ENCODE results near the gene MAP3K12. TPM values are rescaled to one million over a fixed set of nuclear protein-coding genes. Genes with fewer than 3 reads are reported as not detected.
A peak's percentile ranks its signal among the peaks of the same experiment; 100 is the strongest.

The MAP3K12 gene
- total and polyA plus RNA-seq, 2 donors (not counting 1 experiment from before 2014, with no cell fraction given), result 31.6 to 40.8 TPM

DNA sequence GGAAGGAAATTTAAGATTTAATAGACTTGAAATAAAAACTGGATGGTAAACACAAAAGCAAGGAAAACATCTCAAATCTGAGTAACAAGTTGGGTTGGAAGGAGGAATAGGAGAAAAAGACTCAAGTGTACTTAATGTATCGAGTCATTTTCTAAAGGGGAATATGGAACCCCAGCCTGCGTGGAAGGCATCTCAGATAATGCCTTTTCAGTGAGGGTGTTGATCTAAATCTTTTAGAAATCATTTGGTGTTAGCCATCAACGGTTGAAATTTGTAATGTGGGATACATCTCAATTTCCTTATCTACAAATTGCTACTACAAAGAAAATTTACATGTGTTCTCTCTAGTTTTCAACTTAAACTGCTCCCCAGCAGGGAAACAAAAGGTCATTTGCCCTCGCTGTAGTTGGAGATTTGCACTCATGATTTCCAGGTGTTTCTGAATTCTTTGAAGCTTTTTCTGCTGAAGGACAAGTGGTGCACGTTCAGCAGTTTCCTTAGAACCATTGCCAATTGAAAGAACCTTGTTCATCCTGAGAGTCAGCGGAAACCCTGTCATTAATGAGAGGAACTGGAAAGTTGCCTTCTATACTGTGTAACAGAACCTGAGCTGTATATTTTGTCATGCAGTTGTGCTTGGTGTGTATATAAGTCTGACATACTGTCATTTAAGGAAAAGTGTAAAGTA, 45.2 kb downstream of the MAP3K12 start:
- Histone ChIP-seq H3K4me2 (ENCODE audit: extremely low read depth, insufficient read depth, low read length) (peak overlapping the region; percentile 61), H3K9me3 (ENCODE audit: control insufficient read depth, insufficient read depth, low read depth, low read length) (no peaks in the 10 kb centered on the region), H3K4me3 (replicated peaks in 1 of 4; ENCODE audit: control extremely low read depth in 1 of 4, insufficient read depth in 1 of 4, low read depth in 3 of 4, low read length in 4 of 4) (peak overlapping the region; percentile 23 to 100 (median 90)), H3K4me1 (ENCODE audit: control insufficient read depth, extremely low read depth, insufficient read depth, low read length) (peaks cover 4% of the 10 kb centered on the region), H2AFZ (ENCODE audit: low read length) (no peak overlapping the region), H3K27me3 (ENCODE audit: control insufficient read depth, insufficient read depth, low read length) (no peaks in the 10 kb centered on the region), H3K9ac (ENCODE audit: insufficient read depth, low read length) (no peak overlapping the region), H3K27ac (ENCODE audit: insufficient read depth, low read length) (no peak overlapping the region), H3K36me3 (ENCODE audit: control insufficient read depth, insufficient read depth, low read length) (peaks cover 17% of the 10 kb centered on the region), H4K20me1 (ENCODE audit: control insufficient read depth, extremely low read depth, insufficient read depth, low read length) (peaks cover 17% of the 10 kb centered on the region), H3K79me2 (ENCODE audit: control insufficient read depth, insufficient read depth, low read length) (peaks cover 61% of the 10 kb centered on the region)
- no peak for TF ChIP-seq EZH2 (IDR thresholded peaks at IDR 0.05; ENCODE audit: low read length, missing control alignments)
- TF ChIP-seq, protein P1, sequence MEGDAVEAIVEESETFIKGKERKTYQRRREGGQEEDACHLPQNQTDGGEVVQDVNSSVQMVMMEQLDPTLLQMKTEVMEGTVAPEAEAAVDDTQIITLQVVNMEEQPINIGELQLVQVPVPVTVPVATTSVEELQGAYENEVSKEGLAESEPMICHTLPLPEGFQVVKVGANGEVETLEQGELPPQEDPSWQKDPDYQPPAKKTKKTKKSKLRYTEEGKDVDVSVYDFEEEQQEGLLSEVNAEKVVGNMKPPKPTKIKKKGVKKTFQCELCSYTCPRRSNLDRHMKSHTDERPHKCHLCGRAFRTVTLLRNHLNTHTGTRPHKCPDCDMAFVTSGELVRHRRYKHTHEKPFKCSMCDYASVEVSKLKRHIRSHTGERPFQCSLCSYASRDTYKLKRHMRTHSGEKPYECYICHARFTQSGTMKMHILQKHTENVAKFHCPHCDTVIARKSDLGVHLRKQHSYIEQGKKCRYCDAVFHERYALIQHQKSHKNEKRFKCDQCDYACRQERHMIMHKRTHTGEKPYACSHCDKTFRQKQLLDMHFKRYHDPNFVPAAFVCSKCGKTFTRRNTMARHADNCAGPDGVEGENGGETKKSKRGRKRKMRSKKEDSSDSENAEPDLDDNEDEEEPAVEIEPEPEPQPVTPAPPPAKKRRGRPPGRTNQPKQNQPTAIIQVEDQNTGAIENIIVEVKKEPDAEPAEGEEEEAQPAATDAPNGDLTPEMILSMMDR (conservative IDR thresholded peaks at IDR 0.05 in 1 of 2, IDR thresholded peaks at IDR 0.05 in 1 of 2; ENCODE audit: low read depth in 1 of 2, low read length in 2 of 2), result no peak
- no peak for DNase-seq (ENCODE audit: low read depth in 2 of 2)

DNA sequence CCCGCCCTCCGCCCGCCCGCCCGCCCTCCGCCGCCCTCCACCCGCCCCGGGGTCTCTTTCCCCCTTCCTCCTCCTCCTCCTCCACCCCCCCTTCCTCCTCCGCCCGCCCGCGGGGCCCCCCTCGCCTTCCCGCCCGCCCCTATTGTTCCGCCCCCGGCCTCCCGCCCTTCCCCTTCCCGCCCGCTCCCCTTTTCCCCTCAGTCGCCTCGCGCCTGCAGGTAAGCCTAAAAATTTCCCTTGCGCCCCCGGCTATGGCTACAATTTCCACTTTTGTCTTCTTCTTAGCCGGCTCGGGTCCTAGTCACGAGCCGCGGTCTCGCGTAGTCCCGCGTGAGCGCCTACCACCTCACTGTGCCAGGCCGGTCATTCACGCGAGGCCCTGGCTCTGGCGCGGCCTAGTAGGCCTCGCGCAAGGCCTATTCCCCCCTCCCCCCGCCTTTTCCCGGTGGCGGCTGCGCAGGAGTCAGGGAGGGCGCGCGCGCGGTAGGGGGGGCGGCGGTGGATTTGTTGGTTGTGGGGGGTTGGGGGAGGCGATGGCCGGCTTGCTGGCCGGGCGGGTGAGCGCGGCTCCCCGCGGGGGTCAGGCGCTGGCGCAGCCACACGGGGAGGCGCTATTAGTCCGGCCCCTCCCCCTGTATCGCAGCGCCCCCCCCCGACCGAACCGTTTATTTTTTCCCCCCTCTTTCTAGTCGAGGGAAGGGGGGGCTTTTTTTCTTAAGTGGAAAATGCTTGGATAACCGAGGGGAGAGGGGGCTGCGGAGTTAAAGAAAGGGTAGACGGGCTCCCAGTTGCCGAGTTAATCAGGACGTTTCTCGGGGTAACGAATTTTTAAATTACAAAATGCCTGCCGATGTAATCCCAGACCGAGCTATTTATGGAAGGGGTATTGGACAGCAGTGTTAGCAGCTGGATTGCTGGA, 46.8 kb downstream of the MAP3K12 start:
- peaks cover 17% of the 10 kb centered on the region for H4K20me1 ChIP-seq (ENCODE audit: control insufficient read depth, extremely low read depth, insufficient read depth, low read length)
- peak overlapping the region; percentile 93 for H3K27ac ChIP-seq (ENCODE audit: insufficient read depth, low read length)
- H3K9ac ChIP-seq (ENCODE audit: insufficient read depth, low read length), result peak overlapping the region; percentile 97
- peak overlapping the region; percentile 86 to 100 (median 90) for H3K4me3 ChIP-seq (replicated peaks in 1 of 4; ENCODE audit: control extremely low read depth in 1 of 4, insufficient read depth in 1 of 4, low read depth in 3 of 4, low read length in 4 of 4)
- DNase-seq (ENCODE audit: low read depth in 2 of 2), result peak; percentile 88 to 91
- H3K9me3 ChIP-seq (ENCODE audit: control insufficient read depth, insufficient read depth, low read depth, low read length), result no peaks in the 10 kb centered on the region
- no peak overlapping the region for H2AFZ ChIP-seq (ENCODE audit: low read length)
- TF ChIP-seq, protein P1 (conservative IDR thresholded peaks at IDR 0.05 in 1 of 2, IDR thresholded peaks at IDR 0.05 in 1 of 2; ENCODE audit: low read depth in 1 of 2, low read length in 2 of 2), result peak in 1 of 2 donors; percentile 17
- TF ChIP-seq EZH2 (IDR thresholded peaks at IDR 0.05; ENCODE audit: low read length, missing control alignments), result no peak
- H3K79me2 ChIP-seq (ENCODE audit: control insufficient read depth, insufficient read depth, low read length), result peaks cover 50% of the 10 kb centered on the region
- peaks cover 4% of the 10 kb centered on the region for H3K4me1 ChIP-seq (ENCODE audit: control insufficient read depth, extremely low read depth, insufficient read depth, low read length)
- peak overlapping the region; percentile 61 for H3K4me2 ChIP-seq (ENCODE audit: extremely low read depth, insufficient read depth, low read length)
- H3K27me3 ChIP-seq (ENCODE audit: control insufficient read depth, insufficient read depth, low read length), result no peaks in the 10 kb centered on the region
- H3K36me3 ChIP-seq (ENCODE audit: control insufficient read depth, insufficient read depth, low read length), result peaks cover 17% of the 10 kb centered on the region

DNA sequence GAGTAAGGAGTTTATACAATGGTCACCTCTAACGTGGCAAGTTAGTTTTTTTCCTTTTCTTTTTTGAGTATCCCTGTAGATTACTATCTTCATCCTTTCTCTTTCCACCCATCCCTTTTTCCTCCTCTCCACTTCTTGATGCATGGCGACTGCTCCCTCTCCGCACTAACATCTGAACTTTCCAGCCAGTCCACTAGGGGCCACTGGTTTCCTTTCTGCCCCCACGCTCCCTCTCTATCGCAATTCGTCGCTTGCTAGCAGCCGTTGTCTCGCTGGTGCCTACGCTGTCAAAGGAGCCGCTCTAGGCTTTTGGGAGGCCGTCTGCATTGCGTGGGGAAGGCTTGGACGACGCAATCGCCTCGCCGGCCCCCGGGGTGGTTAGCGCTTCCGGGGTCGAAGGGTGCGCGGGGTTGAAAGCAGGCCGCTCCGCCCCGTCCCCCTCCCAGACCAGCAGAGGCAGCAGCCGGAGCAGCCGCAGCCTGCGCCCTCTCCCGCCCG, 47.5 kb downstream of the MAP3K12 start, which contains the start of gene PCBP2:
PCBP2 (plus strand) TSS at position 442 of the 498 bp plus-strand sequence. CDS start 2,699 bp downstream, outside the sequence.
- H3K79me2 ChIP-seq (ENCODE audit: control insufficient read depth, insufficient read depth, low read length), result peaks cover 44% of the 10 kb centered on the region
- no peaks in the 10 kb centered on the region for H3K9me3 ChIP-seq (ENCODE audit: control insufficient read depth, insufficient read depth, low read depth, low read length)
- DNase-seq (ENCODE audit: low read depth in 2 of 2), result peak; percentile 100
- peak within 1 kb of the TSS; percentile 93 for H3K27ac ChIP-seq (ENCODE audit: insufficient read depth, low read length)
- peaks cover 4% of the 10 kb centered on the region for H3K4me1 ChIP-seq (ENCODE audit: control insufficient read depth, extremely low read depth, insufficient read depth, low read length)
- TF ChIP-seq EZH2 (IDR thresholded peaks at IDR 0.05; ENCODE audit: low read length, missing control alignments), result no peak
- TF ChIP-seq, protein P1 (conservative IDR thresholded peaks at IDR 0.05 in 1 of 2, IDR thresholded peaks at IDR 0.05 in 1 of 2; ENCODE audit: low read depth in 1 of 2, low read length in 2 of 2), result peak; percentile 90
- peak within 1 kb of the TSS; percentile 86 to 100 (median 90) for H3K4me3 ChIP-seq (replicated peaks in 1 of 4; ENCODE audit: control extremely low read depth in 1 of 4, insufficient read depth in 1 of 4, low read depth in 3 of 4, low read length in 4 of 4)
- peaks cover 16% of the 10 kb centered on the region for H3K36me3 ChIP-seq (ENCODE audit: control insufficient read depth, insufficient read depth, low read length)
- peak within 1 kb of the TSS; percentile 61 for H3K4me2 ChIP-seq (ENCODE audit: extremely low read depth, insufficient read depth, low read length)
- no peaks in the 10 kb centered on the region for H3K27me3 ChIP-seq (ENCODE audit: control insufficient read depth, insufficient read depth, low read length)
- no peak within 1 kb of the TSS for H2AFZ ChIP-seq (ENCODE audit: low read length)
- peaks cover 17% of the 10 kb centered on the region for H4K20me1 ChIP-seq (ENCODE audit: control insufficient read depth, extremely low read depth, insufficient read depth, low read length)
- peak within 1 kb of the TSS; percentile 97 for H3K9ac ChIP-seq (ENCODE audit: insufficient read depth, low read length)

Data from fibroblast of lung (primary cell).